Fibroblast of villous mesenchyme (primary cell): ENCODE results near the gene CACNB3. TPM values are rescaled to one million over a fixed set of nuclear protein-coding genes. Genes with fewer than 3 reads are reported as not detected.

Experiments used
- DNase-seq: peaks from one replicate; pipeline ENCODE4 v3.0.0-alpha.2; 2010; ENCODE audit warnings: low read depth
- H3K4me3 ChIP-seq: 2 replicates; pipeline ENCODE4 v1.5.1; 2011; ENCODE audit warnings: low read depth, mild to moderate bottlenecking, low read length
- small RNA-seq: library from RNA; depleted of rRNA; stranded (forward); fragments of <200 nt; gene quantifications from one replicate; pipeline ENCODE3, GENCODE V24; 2012
- total RNA-seq: library from RNA; depleted of rRNA; stranded (reverse); fragments of >200 nt; gene quantifications from 2 replicates; pipeline ENCODE4 v1.2.3, GENCODE V29; 2012
- TF ChIP-seq, protein P1 (sequence below): IDR thresholded peaks from 2 replicates; pipeline ENCODE4 v1.5.1; 2012; ENCODE audit warnings: low read depth, mild to moderate bottlenecking, low read length; ENCODE audit not compliant: insufficient read depth

Gene CACNB3
- total RNA-seq, 1 donor = 29.8 TPM

DNA sequence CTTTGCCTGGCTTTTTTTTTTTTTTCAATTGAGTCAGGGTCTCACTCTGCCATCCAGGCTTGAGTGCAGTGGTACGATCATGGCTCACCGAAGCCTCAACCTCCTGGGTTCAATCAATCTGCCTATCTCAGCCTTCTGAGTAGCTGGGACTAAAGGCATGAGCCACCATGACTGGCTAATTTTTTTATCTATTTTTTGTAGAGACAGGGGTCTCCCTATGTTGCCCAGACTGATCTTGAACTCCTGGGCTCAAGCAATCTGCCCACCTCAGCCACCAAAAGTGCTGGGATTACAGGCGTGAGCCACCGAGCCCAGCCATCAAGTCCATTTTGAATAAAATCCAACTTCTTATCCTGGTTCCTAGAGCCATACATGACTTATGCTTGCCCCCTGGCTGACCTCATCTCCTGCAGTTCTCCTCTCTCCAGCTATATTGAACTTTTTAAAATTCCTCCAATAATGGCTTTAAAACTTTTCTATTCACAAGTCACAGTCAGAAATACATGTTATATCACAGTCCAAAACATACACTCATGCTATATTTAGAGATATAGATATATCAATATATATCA lies 57.7 kb downstream of the CACNB3 start:
- DNase-seq = no peak
- TF ChIP-seq, protein P1, sequence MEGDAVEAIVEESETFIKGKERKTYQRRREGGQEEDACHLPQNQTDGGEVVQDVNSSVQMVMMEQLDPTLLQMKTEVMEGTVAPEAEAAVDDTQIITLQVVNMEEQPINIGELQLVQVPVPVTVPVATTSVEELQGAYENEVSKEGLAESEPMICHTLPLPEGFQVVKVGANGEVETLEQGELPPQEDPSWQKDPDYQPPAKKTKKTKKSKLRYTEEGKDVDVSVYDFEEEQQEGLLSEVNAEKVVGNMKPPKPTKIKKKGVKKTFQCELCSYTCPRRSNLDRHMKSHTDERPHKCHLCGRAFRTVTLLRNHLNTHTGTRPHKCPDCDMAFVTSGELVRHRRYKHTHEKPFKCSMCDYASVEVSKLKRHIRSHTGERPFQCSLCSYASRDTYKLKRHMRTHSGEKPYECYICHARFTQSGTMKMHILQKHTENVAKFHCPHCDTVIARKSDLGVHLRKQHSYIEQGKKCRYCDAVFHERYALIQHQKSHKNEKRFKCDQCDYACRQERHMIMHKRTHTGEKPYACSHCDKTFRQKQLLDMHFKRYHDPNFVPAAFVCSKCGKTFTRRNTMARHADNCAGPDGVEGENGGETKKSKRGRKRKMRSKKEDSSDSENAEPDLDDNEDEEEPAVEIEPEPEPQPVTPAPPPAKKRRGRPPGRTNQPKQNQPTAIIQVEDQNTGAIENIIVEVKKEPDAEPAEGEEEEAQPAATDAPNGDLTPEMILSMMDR = no peak
- no peak overlapping the region for H3K4me3 ChIP-seq

Small RNA genes within 50 kb of the gene (small RNA-seq; reads per million reads assigned to genes)
- gene MIR4701 = not detected
- not detected for gene RF00019

Other genes with a start within 250 kb of the CACNB3 start
- not detected in 2 replicates for gene LALBA, start 248.4 kb upstream of the CACNB3 start, total RNA-seq
- 55.4 and 60.5 TPM in 2 replicates for gene KANSL2, start 136.3 kb upstream of the CACNB3 start, total RNA-seq
- 21.9 and 46.6 TPM in 2 replicates for gene CCNT1, start 101.8 kb upstream of the CACNB3 start, total RNA-seq
- gene ADCY6, start 29.4 kb upstream of the CACNB3 start, total RNA-seq = 39.6 and 47.1 TPM in 2 replicates
- 51.9 and 64.3 TPM in 2 replicates for gene DDX23, start 33.7 kb downstream of the CACNB3 start, total RNA-seq
- gene RND1, start 47.4 kb downstream of the CACNB3 start, total RNA-seq = under 0.01 TPM in 1 of 2 replicates, not detected in the other
- 21.9 and 25.5 TPM in 2 replicates for gene FKBP11, start 107.0 kb downstream of the CACNB3 start, total RNA-seq
- gene ARF3, start 139.0 kb downstream of the CACNB3 start, total RNA-seq = 49.3 and 68.2 TPM in 2 replicates
- not detected in 2 replicates for gene WNT10B, start 153.2 kb downstream of the CACNB3 start, total RNA-seq
- gene WNT1, start 159.8 kb downstream of the CACNB3 start, total RNA-seq = not detected in 2 replicates
- gene DDN, start 180.9 kb downstream of the CACNB3 start, total RNA-seq = under 0.01 and 0.32 TPM in 2 replicates
- gene PRKAG1, start 200.3 kb downstream of the CACNB3 start, total RNA-seq = 61.2 and 62.2 TPM in 2 replicates
- gene KMT2D, start 242.3 kb downstream of the CACNB3 start, total RNA-seq = 32.2 and 37.1 TPM in 2 replicates